T-helper 17 cell (primary cell): Measurements from ENCODE around the gene HOXB9. TPM values are rescaled to one million over a fixed set of nuclear protein-coding genes. Genes with fewer than 3 reads are reported as not detected.
A peak's percentile ranks its signal among the peaks of the same experiment; 100 is the strongest.

Experiments used
- ATAC-seq: fragments of 150-1000 bp; cut with Tn5 transposase; 2 replicates; pipeline ENCODE4 v1.10.0; 2021; ENCODE audit warnings: mild to moderate bottlenecking, moderate library complexity
- DNase-seq, 3 donors: peaks; one replicate each; pipeline versions ENCODE4 v3.0.0 to v3.0.0-alpha.2; 2020 to 2021
- H3K9me3 ChIP-seq: one replicate; pipeline ENCODE4 v1.7.0; 2013; ENCODE audit warnings: low read length, mild to moderate bottlenecking; ENCODE audit not compliant: control insufficient read depth, poor library complexity, severe bottlenecking
- H3K27ac Mint-ChIP-seq: one replicate; pipeline ENCODE4 v1.8.0; 2022; ENCODE audit warnings: mild to moderate bottlenecking, moderate library complexity, mixed read lengths
- H3K27me3 Mint-ChIP-seq: one replicate; pipeline ENCODE4 v1.8.0; 2022; ENCODE audit warnings: mixed read lengths
- H3K36me3 Mint-ChIP-seq: one replicate; pipeline ENCODE4 v1.8.0; 2022; ENCODE audit warnings: low read depth, mixed read lengths
- H3K4me1 Mint-ChIP-seq: one replicate; pipeline ENCODE4 v1.8.0; 2022; ENCODE audit warnings: mild to moderate bottlenecking, mixed read lengths
- H3K4me3 Mint-ChIP-seq: one replicate; pipeline ENCODE4 v1.8.0; 2022; ENCODE audit warnings: mild to moderate bottlenecking, moderate library complexity, mixed read lengths
- total RNA-seq, 4 donors: library from RNA in 2 of 4; stranded (reverse) in 2 of 4; gene quantifications; one replicate each; pipeline ENCODE4 v1.2.3 and lab custom pipeline; 2022 to 2026

The HOXB9 gene
- total RNA-seq, 2 donors from 2014 or later, result 0.16 TPM; not detected in 1

DNA sequence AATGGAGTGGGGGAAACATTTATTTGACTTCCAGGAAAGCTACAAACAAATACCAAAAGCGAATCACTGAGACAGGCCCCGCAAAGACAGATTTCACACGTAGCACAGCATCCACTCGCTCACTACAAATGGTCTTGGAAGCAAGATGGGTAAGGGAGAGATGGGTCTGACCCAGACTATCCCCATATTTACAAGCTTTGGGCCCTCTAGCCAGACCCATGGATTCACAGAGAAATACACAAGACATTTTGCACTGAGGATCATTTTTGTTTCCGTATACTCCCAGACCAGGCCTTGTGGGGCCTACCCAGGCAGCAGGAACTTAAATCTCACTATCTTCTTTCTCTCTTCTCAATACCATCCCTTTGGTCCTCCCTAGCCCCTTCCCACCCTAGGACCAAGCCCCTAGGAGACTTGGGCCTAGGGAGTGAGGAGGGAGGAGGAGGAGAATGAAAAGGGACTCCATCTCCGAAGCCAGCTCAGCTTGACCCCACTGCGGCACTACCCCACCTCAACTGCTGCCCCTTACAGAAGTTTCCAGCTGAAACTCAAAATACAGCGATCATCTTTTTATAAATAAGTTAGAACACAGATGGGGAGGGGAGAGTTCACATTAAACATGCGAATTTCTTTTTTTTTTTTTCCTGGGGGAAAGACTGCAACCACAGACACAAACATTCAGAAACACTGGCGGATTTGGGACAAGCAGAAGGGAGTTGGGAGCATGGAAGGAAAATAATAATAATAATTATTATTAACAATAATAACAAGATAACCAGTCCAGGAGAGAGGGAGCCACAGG lies 34.7 kb downstream of the HOXB9 start:
- Mint-ChIP-seq H3K4me1 (peaks cover 27% of the 10 kb centered on the region), H3K4me3 (peak overlapping the region; percentile 12), H3K27ac (no peak overlapping the region), H3K27me3 (peaks cover 93% of the 10 kb centered on the region), H3K36me3 (peaks cover 3% of the 10 kb centered on the region)
- no peak for DNase-seq
- H3K9me3 ChIP-seq, result no peaks in the 10 kb centered on the region
- no peak for ATAC-seq

DNA sequence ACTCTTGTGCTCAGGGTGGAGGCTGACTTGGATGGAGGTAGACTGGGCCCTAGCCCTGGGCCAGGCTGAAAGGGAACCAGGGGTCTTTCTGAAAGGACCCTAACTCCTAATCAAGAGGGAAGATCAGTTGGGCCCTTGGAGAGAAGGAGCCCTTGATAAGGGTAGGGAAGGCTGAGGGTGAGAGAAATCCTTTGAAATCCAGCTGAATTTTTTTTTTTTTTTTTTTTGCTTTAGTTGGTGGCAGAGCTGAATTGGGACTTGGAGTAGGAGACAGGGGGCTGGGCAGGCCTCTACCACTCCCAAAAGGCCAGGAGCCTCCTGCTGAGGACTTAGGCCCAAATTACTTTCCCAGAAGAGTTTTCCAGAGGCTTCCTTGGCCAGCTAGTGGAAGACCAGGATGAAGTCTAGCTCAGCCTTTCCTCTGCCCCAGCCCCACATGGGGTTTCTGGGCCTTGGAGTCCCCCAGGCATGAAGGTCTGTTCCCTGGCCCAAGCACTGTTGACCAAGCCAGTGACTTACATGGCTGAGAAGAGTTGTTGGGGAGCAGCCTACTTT lies 35.5 kb downstream of the HOXB9 start:
- no peak for DNase-seq
- peak overlapping the region; percentile 11 for H3K27ac Mint-ChIP-seq
- peaks cover 2% of the 10 kb centered on the region for H3K36me3 Mint-ChIP-seq
- peaks cover 28% of the 10 kb centered on the region for H3K4me1 Mint-ChIP-seq
- no peaks in the 10 kb centered on the region for H3K9me3 ChIP-seq
- H3K27me3 Mint-ChIP-seq, result peaks cover 93% of the 10 kb centered on the region
- ATAC-seq, result no peak
- no peak overlapping the region for H3K4me3 Mint-ChIP-seq

GRCh38 chr17:48589831-48590606 lies 36.1 kb downstream of the HOXB9 start, which contains the start of gene HOXB3:
Gene HOXB3, minus strand, starts transcription at chr17:48590241. Its CDS starts 37,767 bp downstream, at chr17:48552474.
- Mint-ChIP-seq H3K27ac (peak within 1 kb of the TSS; percentile 11), H3K36me3 (peaks cover 2% of the 10 kb centered on the region), H3K27me3 (peaks cover 93% of the 10 kb centered on the region), H3K4me3 (no peak within 1 kb of the TSS), H3K4me1 (peaks cover 35% of the 10 kb centered on the region)
- DNase-seq, result no peak
- ATAC-seq, result no peak
- no peaks in the 10 kb centered on the region for H3K9me3 ChIP-seq

DNA sequence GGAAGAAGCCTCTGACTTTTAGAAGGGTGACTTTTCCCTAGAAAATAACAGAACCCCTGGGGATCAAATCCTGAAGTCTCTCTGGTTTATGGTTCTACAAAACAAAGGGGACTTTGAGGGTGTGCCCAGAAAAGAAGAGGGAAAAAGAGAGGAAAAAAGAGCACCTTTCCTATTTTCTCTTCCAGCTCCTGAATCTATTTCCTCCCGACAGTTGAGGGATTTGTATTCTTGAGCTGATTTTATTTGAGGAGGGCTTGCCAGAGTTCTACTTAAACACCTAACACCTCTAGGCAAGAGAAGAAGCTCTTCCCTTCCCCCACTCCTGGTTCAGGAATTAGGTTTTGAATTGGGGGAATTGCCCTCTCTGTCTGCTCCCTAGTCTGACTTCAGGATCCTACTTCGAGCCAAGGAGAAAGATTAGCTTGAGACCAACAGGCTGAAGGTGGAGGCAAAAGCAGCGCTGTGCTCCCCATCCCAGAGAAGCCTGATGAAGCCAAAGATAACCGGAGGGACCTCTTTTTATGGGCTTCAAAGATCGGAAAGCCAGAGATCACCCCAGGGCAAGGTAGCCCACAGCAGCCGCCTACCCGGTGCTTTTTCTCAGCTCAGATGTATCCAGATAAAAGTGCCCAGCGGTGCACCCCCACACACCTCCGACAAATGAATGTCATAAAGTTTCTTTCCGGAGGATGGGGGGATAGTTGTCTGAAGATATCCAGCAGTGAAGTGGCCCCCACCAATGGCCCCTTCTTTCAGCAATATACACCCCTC lies 36.9 kb downstream of the HOXB9 start:
- Mint-ChIP-seq H3K4me1 (peaks cover 40% of the 10 kb centered on the region), H3K27me3 (peaks cover 88% of the 10 kb centered on the region), H3K4me3 (no peak overlapping the region), H3K36me3 (peaks cover 2% of the 10 kb centered on the region), H3K27ac (no peak overlapping the region)
- ATAC-seq (no peak), DNase-seq (no peak)
- H3K9me3 ChIP-seq, result no peaks in the 10 kb centered on the region

DNA sequence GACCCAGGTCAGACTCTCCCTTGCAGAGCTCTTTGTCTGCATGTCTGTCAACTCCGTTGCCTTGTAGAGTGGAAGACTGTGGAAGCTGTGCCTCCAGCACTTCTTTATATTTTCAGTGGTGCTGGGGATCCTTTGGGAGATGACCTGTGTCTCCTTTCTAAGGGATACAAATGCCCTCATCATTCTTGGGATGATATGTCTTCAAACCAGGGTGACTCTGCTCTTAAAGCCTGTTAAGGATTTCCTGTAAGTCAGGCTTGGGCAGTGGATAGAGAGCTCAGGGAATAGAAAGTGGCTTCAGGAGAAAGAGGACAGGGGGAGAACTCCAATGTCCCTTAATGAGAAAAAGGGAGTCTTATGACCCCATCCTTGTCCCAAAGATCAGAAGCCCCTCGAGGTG lies 37.6 kb downstream of the HOXB9 start:
- Mint-ChIP-seq H3K36me3 (peaks cover 2% of the 10 kb centered on the region), H3K27me3 (peaks cover 90% of the 10 kb centered on the region), H3K4me3 (no peak overlapping the region), H3K27ac (no peak overlapping the region), H3K4me1 (peaks cover 34% of the 10 kb centered on the region)
- no peak for DNase-seq
- no peaks in the 10 kb centered on the region for H3K9me3 ChIP-seq
- ATAC-seq, result no peak

GRCh38 chr17:48588074-48588415 lies 38.1 kb downstream of the HOXB9 start:
- no peak overlapping the region for H3K4me3 Mint-ChIP-seq
- no peak overlapping the region for H3K27ac Mint-ChIP-seq
- DNase-seq (no peak), ATAC-seq (no peak)
- peaks cover 2% of the 10 kb centered on the region for H3K36me3 Mint-ChIP-seq
- peaks cover 92% of the 10 kb centered on the region for H3K27me3 Mint-ChIP-seq
- peaks cover 31% of the 10 kb centered on the region for H3K4me1 Mint-ChIP-seq
- H3K9me3 ChIP-seq, result no peaks in the 10 kb centered on the region

- ATAC-seq (no peak), DNase-seq (no peak)
- H3K36me3 Mint-ChIP-seq, result peaks cover 2% of the 10 kb centered on the region
- H3K4me1 Mint-ChIP-seq, result peaks cover 28% of the 10 kb centered on the region
- no peak overlapping the region for H3K4me3 Mint-ChIP-seq
- no peak overlapping the region for H3K27ac Mint-ChIP-seq
- peaks cover 92% of the 10 kb centered on the region for H3K27me3 Mint-ChIP-seq
- no peaks in the 10 kb centered on the region for H3K9me3 ChIP-seq
These were observed 38.7 kb downstream of the HOXB9 start for GRCh38 chr17:48587276-48588073.

DNA sequence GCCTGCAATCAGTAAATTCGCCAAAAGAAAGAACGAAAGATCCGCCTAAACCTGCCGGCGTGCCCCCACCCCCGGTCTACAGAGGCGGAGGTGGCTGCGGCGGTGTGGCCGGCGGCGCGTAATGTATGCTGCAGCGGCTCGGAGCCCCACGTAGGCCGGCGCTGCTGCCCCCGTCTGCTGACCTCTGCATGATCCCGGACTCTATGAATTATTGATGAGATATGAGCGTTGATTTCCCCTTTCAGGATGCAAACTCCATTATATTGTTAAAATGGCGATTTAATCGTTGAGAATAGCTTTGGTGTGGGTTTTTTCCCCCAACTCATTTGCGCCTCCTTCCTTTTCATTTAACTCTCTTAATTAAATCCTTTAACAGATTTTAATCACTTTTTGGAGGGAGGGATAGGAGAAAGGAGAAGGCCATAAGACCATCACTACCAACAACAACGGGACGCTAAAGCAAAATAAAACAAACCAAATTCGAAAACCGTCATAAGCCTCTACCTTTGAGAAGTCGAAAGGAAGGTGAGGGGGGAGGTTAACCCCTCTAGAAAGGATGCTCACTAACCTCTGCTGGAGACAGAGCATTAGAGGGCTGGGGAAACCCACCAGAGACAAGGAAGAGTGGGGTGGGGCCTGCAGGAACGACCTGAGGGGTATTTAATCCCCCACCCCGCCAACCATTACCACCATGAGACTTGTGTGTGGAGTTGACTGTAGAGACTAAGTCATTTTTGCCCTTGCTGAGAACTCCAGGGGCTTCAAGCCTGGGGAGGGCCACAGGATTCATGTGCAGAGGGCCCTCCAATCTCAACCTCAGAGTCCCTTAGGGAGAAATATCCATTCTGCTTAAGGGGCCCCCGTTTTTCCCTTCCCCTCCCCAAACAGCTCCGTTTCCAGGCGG lies 39.6 kb downstream of the HOXB9 start:
- Mint-ChIP-seq H3K27me3 (peaks cover 94% of the 10 kb centered on the region), H3K4me3 (peak overlapping the region; percentile 96), H3K4me1 (peaks cover 29% of the 10 kb centered on the region), H3K36me3 (peaks cover 2% of the 10 kb centered on the region), H3K27ac (peak overlapping the region; percentile 96)
- no peak for DNase-seq
- no peaks in the 10 kb centered on the region for H3K9me3 ChIP-seq
- ATAC-seq, result no peak

- Mint-ChIP-seq H3K36me3 (peaks cover 2% of the 10 kb centered on the region), H3K4me1 (peaks cover 44% of the 10 kb centered on the region), H3K27me3 (peaks cover 94% of the 10 kb centered on the region), H3K27ac (no peak overlapping the region), H3K4me3 (peak overlapping the region; percentile 96)
- H3K9me3 ChIP-seq, result no peaks in the 10 kb centered on the region
- ATAC-seq (no peak), DNase-seq (no peak)
These were observed 41.9 kb downstream of the HOXB9 start for GRCh38 chr17:48584223-48584741.

DNA sequence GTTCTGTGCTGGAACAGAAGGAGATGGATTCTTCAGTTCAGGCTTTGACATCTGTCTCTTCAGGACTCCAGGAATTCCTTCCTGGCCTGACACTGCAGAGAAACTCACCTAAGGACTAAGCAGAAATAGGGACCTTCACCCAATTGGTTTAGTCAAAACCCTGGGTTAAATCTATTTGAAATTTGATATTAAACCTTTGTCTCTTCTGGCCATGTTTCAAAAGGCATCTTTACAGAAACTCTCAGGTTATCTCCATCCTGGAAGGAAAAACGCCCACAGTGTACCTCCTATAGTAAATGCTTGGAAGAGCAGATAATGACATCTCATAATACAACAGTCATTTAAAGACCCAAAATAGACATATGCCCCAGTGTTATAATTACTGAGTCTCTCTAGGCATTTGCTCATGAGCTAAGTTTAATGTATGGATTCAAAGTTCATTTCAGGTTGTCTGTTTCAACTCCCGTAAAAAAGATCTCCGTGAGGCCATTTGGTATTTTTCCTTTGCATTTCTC lies 42.4 kb downstream of the HOXB9 start:
- Mint-ChIP-seq H3K4me1 (peaks cover 49% of the 10 kb centered on the region), H3K27ac (peak overlapping the region; percentile 27), H3K4me3 (peak overlapping the region; percentile 60), H3K36me3 (peaks cover 5% of the 10 kb centered on the region), H3K27me3 (peaks cover 94% of the 10 kb centered on the region)
- H3K9me3 ChIP-seq, result no peaks in the 10 kb centered on the region
- DNase-seq, result no peak
- ATAC-seq, result no peak

GRCh38 chr17:48582750-48583069 lies 43.4 kb downstream of the HOXB9 start:
- H3K27me3 Mint-ChIP-seq, result peaks cover 84% of the 10 kb centered on the region
- H3K9me3 ChIP-seq, result no peaks in the 10 kb centered on the region
- H3K36me3 Mint-ChIP-seq, result peaks cover 5% of the 10 kb centered on the region
- no peak for DNase-seq
- H3K4me1 Mint-ChIP-seq, result peaks cover 53% of the 10 kb centered on the region
- ATAC-seq, result no peak
- peak overlapping the region; percentile 27 for H3K27ac Mint-ChIP-seq
- H3K4me3 Mint-ChIP-seq, result peak overlapping the region; percentile 83
